ENCODE measurements around the gene CCR7.

Gene CCR7

DNA sequence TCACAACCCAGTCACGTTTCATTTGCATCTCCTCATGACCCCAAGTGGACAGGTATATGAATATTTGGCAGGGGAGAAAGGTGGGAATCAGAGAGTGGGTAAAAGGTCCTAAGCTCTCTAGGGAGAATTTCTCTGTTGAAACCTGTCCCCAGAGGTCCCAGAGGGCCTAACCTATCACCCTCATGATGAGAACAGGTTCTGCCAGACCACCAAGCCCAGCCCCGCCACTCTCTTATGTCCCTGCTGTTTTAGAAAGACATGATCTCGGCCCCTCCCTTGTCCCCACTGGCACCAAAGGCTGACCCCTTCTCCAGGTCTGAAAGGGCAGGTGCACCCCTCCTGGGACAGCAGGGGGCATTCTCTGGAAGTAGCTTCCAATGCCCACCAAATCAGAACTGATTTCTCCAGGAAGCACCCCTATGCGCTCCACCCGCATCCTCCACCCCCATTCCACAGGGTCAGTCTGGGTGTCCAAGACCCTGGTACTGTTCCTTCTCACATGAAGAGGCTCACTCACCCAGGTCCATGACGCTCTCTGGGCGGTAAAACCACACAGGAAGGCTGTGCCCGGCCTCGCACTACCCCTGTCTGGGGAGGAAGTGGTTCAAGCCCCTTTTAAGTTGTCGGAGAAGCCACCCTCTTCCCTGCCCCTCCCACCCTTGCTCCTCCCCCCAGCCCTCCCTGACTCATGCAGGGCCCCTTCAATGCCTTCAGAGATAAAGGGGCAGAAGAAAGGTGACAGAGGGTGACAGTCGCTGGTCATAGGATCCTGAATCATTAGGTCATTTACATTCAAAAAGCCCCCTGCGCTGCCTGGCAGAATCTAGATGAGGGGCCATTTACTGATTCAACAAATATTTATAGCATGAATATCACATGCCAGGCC is at the start of gene CCR7:
CCR7 (minus strand) TSS at position 590 of the 886 bp plus-strand sequence; CDS start at position 527, 63 bp downstream.
- no peak within 1 kb of the TSS for H3K4me3 ChIP-seq (ENCODE audit: control insufficient read depth, low read depth, low read length)
- no peak for DNase-seq (ENCODE audit: low read depth)
- no peak for TF ChIP-seq CTCF (IDR thresholded peaks at IDR 0.05; ENCODE audit: control insufficient read depth, insufficient read depth, low read depth, low read length, missing control alignments)

- H3K4me3 ChIP-seq (ENCODE audit: control insufficient read depth, low read depth, low read length): no peak overlapping the region
- no peak for TF ChIP-seq CTCF (IDR thresholded peaks at IDR 0.05; ENCODE audit: control insufficient read depth, insufficient read depth, low read depth, low read length, missing control alignments)
- DNase-seq (ENCODE audit: low read depth): no peak
Observed at GRCh38 chr17:40614431-40615067, 49.3 kb upstream of the CCR7 start.

- TF ChIP-seq CTCF (IDR thresholded peaks at IDR 0.05; ENCODE audit: control insufficient read depth, insufficient read depth, low read depth, low read length, missing control alignments): no peak
- H3K4me3 ChIP-seq (ENCODE audit: control insufficient read depth, low read depth, low read length): no peak overlapping the region
- no peak for DNase-seq (ENCODE audit: low read depth)
Observed at GRCh38 chr17:40613467-40614154, 48.3 kb upstream of the CCR7 start.

- TF ChIP-seq CTCF (IDR thresholded peaks at IDR 0.05; ENCODE audit: control insufficient read depth, insufficient read depth, low read depth, low read length, missing control alignments): no peak
- no peak for DNase-seq (ENCODE audit: low read depth)
Observed at GRCh38 chr17:40612599-40613244, 47.5 kb upstream of the CCR7 start.

DNA sequence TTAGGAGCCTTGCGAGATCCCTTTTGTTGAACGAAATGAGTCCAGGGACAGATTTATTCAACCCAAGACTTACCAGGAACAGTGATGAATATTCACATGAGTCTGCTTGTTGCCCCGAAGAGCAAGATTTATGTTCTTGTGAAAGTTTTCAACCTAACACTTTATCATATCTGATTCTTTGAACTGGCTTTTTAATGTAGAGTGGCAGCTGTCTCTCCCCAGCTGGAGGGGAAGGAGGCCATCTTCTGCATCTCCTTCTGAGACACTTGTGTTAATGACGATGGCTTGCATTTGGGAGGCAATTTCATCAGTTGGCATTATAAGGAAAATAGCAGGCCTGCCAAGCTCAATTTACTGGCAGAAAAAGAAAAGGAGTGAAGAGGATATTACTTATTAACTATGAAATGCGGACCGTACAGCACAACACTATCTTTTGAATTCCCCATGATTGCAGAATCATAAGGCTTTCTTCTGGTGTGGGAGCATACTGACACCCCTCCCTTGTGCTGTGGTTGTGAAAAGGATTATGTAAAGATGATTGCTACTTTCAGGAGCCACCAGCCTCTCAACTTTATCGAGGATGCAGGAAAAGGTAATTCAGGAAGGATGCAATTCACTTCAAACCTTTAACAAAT is 46.7 kb upstream of the CCR7 start:
- no peak overlapping the region for H3K4me3 ChIP-seq (ENCODE audit: control insufficient read depth, low read depth, low read length)
- no peak for TF ChIP-seq CTCF (IDR thresholded peaks at IDR 0.05; ENCODE audit: control insufficient read depth, insufficient read depth, low read depth, low read length, missing control alignments)
- DNase-seq (ENCODE audit: low read depth): no peak

More at GRCh38 chr17:40612599-40613244, 47.5 kb upstream of the CCR7 start:
- H3K4me3 ChIP-seq (ENCODE audit: control insufficient read depth, low read depth, low read length): no peak overlapping the region

DNA sequence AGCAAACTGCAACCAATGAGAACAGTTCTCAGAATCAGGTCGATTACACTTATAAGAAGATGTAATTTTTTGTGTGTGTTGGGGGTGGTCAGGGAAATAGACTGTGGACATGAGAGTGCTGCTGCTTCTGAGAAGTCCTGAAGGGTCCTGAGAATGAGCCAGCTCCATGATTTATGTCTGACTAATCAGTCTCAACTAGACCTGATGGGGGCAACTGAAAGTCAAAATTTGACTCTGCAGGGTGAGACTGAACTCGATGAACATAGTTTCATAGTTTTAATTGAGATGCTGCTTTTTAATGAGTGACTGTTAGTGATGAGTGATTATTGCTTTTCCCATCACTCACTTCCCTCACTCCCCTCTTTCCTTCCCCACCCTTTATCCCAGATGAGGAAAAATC is 45.1 kb upstream of the CCR7 start:
- H3K4me3 ChIP-seq (ENCODE audit: control insufficient read depth, low read depth, low read length): no peak overlapping the region
- no peak for DNase-seq (ENCODE audit: low read depth)
- no peak for TF ChIP-seq CTCF (IDR thresholded peaks at IDR 0.05; ENCODE audit: control insufficient read depth, insufficient read depth, low read depth, low read length, missing control alignments)

All from AG09309 (cell line).